ENCODE measurements around the gene FTO.
"Not testable (repeated sequence)": the region's sequence is repeated elsewhere in the genome, so short reads cannot be mapped to it uniquely, and the experiment has no call there.

FTO gene

DNA sequence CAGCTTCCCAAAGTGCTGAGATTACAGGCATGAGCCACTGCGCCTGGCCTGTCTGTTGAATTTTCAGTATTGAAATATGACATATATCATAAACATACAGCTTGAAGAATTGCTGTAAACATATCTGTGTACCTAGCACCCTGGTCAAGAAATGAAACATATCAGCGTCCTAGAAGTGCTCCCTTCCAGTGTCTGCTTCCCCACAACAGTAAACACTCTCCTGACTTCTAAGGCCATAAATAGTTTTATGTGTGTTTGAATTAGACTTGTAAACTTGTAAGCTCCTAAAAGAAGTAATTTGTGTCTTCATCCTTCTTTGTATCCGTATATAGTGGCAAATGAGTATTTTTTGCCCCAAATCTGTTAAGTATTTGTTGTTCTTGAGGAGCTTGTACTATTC, 132.2 kb downstream of the FTO start:
- DNase-seq: no peak

GRCh38 chr16:53836680-53837079, 132.7 kb downstream of the FTO start:
- no peak for DNase-seq

- no peak for DNase-seq
Observed at GRCh38 chr16:53837426-53837825, 133.5 kb downstream of the FTO start.

- DNase-seq: no peak
Observed at GRCh38 chr16:53839150-53839549, 135.2 kb downstream of the FTO start.

GRCh38 chr16:53840456-53840855, 136.5 kb downstream of the FTO start:
- DNase-seq: no peak

DNA sequence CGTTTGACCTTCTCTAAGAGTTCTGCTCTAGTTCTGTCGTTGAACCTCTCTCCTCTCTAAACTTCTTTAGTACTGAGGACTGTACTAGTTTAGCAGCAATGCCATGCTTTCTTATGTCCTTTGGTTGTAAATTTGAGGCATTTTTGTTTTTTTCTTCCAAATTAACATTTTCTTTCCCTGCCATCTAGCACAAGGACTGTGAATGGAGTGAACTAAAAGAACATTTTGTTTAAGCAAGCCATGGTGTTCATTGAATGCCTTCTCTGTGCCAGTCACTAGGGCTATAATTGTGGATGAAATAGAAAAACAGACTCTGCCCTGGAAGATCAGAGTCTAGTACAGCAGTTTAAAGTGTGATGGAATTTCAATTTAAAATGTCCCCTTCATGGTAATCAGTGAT, 137.9 kb downstream of the FTO start:
- no peak for DNase-seq

GRCh38 chr16:53843084-53843483, 139.1 kb downstream of the FTO start:
- DNase-seq: no peak

- DNase-seq: no peak
Observed at GRCh38 chr16:53844804-53845203, 140.8 kb downstream of the FTO start.

GRCh38 chr16:53846549-53846948, 142.6 kb downstream of the FTO start:
- not testable (repeated sequence) for DNase-seq

DNA sequence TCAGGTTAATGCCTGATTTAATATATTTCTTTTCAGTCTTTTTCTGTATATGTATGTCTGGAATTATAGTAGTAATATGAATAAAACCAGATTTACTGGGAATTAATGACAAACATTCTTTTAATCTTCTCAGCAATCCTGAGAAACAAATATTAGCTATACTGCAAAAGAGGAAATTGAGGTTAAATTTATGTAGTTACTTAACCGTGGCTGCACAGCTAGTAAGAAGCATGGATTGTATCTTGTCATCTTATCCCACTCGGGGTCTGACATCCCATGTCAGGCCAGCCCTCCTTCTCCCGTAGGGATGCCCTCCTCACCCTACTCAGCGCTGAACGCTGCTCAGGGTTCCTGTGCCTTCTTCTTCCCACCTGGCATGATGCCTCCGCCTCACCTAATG, 143.0 kb downstream of the FTO start:
- no peak for DNase-seq

DNA sequence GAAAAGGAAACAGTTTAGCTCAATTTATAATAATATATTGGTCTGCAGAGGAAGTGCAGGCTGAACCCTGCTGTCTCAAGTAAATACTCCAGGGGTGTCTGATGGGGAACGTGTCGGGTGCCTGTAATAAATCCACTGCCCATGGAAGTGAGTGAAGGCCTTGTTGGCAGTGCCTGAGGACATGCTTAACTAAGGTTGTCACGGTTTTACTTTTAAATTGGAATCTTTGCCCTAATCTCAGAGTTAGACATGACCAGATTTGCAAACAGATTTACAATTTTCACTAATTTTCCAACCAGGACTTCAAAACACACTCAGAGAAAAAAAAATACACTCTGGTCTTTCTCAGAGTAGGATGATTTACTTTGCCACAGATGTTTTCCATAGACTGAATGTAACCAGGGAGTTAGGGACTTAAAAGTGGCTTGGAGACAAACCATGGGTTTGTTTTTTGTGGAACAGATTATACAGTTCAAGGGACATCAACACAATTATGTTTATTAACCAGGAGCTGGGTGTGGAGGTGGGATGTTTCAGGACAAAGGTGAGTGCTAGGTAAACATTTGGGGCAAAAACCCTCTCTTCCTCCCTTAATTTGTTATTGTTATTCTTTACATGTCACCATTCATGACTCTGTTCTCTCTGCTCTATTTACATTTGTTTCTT, 144.5 kb downstream of the FTO start:
- DNase-seq: no peak

DNA sequence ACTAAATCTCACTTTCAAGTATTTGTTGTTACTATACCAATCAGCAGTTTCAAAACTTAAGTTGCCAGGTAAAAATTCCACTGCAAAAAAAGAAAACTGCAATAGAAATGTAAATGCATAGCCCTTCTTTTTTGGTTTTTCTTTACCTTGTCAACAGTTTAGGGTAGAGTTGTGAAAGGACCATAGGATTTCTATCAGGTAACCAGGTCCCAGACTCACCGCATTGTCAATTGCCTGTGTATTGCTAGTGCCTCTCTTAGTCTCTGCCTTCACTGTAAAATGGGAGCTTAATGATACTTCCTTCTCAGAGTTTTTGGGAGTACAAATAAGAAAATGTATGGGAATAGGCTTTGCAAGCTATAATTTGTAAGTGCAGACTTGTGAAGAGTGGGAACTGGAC, 145.0 kb downstream of the FTO start:
- no peak for DNase-seq

DNA sequence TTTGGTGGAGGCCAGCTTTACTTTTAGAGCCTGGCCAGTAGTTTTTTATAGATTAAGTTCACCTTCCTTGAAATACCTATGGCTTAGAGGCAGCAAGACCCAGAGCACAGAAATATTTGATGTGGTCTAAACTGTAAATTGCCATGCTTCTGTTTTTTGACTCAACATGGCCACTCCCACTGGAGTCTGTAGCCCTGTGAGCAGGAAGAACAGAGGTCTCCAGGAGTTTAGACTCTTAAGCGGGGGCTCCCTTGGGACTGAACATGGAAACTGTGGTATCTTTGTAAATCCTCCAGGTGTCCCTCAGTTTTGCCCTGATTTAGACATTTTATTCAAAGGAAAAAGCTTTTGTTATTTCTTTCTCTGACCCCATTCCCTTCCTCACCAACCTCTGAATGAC, 145.6 kb downstream of the FTO start:
- DNase-seq: no peak

DNA sequence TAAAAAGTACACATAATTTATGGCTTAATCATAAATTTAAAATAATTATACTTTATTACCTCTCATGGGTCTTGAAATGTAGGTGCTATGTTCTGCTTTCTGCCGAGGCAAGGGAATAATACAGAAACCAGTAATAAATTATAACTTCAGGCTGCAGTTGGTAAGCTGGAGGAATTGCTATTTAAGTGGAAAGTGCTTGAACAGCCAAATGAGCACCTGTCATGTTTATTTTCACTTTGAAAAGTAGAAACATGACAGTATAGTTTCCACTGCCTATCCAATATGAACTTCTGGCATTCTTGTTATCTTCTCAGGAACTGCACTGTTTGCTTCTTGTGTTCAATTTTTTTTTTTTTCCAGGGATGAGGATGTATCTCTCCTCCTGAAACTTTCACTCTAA, 146.0 kb downstream of the FTO start:
- no peak for DNase-seq

DNA sequence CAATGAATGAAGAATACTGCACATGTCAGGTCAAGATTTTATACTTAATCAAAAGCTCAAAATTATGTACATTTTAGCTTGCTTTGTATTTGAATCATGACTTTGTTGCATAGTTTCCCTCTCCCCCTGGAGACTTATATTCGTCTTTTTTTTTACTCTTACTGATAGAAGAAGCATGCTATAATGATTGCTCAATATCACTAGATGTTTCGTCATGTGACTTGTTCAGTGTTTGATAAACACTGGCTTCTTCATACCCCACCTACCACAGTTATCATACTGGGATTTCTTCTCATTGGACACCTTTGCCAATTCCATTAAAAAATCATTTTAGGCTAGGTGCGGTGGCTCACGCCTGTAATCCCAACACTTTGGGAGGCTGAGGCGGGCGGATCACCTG, 148.7 kb downstream of the FTO start:
- DNase-seq: no peak

GRCh38 chr16:53855056-53855455, 151.1 kb downstream of the FTO start:
- DNase-seq: no peak

DNA sequence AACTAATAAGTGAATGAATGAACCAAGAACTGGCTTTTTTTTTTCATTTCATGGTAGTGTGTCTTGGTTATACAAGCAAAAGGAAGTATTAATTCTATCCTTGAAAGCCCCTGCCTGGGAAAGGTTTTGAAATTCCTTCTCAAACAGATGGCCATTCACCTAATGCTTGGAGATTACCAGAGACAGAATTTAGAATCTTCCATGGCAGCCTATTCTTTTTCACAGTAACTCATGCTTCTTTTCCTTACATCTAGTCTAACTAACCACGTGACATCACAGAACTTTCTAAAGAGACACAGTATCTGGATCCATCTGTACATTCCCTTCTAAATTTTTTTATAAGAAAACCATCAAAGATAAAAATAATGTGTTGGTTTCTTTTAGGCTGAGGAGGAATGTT, 151.6 kb downstream of the FTO start:
- DNase-seq: no peak

DNA sequence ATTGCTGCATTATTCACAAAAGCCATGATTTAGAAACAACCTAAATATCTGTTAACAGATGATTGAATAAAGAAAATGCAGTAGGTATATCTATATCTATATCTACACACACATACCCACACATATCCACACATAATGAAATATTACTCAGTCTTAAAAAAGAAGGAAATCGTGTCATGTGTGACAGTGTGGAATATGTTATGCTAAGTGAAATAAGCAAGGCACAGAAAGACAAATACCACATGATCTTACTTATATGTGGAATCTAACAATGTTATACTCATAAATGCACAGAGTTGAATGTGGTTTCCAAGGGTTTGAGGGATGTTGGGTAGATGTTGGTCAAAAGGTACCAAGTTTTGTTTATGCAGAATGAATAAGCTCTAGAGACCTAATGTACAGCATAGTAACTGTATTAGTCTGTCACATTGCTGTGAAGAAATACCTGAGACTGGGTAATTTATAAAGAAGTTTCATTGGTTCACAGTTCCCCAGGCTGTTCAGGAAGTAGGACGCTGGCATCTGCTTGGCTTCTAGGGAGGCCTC, 156.1 kb downstream of the FTO start:
- DNase-seq: no peak

GRCh38 chr16:53863861-53864260, 159.9 kb downstream of the FTO start:
- DNase-seq: no peak

GRCh38 chr16:53864819-53865493, 161.0 kb downstream of the FTO start:
- DNase-seq: no peak

GRCh38 chr16:53865494-53865863, 161.5 kb downstream of the FTO start:
- no peak for DNase-seq

DNA sequence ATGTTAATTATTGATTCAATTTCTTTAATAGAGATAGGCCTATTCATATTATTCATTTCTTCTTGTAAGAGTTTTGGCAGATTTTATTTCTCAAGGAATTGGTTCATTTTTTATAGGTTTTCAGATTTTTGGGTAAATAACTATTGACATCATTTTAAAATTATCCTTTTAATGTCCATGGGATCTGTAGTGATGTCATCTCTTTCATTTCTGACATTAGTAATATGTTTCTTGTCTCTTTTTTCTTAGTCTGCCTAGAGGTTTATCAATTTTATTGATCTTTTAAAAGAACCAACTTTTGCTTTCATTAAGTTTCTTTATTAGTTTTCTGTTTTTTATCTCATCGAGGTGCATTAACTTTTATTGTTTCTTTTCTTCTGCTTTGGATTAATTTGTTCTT, 162.6 kb downstream of the FTO start:
- DNase-seq: no peak

GRCh38 chr16:53870831-53871230, 166.9 kb downstream of the FTO start:
- no peak for DNase-seq
